Measurements from ENCODE around the gene TAB2. TPM values are rescaled to one million over a fixed set of nuclear protein-coding genes. Genes with fewer than 3 reads are reported as not detected.

TAB2 gene
- total RNA-seq, 1 experiment from 2014 or later: 56.2 TPM

DNA sequence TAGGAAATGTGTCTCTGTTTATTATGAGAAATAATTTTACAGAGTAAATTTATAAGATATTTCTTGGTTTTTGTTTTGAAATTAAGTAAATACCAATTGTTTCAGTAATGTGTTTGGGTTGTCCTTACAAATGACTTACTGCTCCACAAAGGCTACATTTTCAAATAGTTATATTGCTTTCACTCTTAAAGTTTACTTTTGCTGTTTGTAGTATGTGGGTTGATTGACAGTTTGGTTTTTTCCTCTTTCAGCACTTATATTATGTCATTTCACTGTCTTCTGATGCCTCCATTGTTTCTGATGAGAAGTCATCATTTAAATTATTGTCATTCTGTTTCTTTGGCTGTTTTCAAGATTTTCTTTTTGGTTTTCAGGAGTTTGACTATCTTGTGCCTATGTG, 47.7 kb downstream of the TAB2 start:
- H4K91ac ChIP-seq (ENCODE audit: insufficient read length, low read depth, low read length): no peak overlapping the region
- no peak overlapping the region for H2AK5ac ChIP-seq (ENCODE audit: insufficient read length, low read length)
- TF ChIP-seq, protein P1, sequence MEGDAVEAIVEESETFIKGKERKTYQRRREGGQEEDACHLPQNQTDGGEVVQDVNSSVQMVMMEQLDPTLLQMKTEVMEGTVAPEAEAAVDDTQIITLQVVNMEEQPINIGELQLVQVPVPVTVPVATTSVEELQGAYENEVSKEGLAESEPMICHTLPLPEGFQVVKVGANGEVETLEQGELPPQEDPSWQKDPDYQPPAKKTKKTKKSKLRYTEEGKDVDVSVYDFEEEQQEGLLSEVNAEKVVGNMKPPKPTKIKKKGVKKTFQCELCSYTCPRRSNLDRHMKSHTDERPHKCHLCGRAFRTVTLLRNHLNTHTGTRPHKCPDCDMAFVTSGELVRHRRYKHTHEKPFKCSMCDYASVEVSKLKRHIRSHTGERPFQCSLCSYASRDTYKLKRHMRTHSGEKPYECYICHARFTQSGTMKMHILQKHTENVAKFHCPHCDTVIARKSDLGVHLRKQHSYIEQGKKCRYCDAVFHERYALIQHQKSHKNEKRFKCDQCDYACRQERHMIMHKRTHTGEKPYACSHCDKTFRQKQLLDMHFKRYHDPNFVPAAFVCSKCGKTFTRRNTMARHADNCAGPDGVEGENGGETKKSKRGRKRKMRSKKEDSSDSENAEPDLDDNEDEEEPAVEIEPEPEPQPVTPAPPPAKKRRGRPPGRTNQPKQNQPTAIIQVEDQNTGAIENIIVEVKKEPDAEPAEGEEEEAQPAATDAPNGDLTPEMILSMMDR (conservative IDR thresholded peaks at IDR 0.05): no peak
- H3K23me2 ChIP-seq (ENCODE audit: insufficient read length, low read depth, low read length, poor library complexity, severe bottlenecking): no peaks in the 10 kb centered on the region
- Mint-ChIP-seq H3K36me3 (ENCODE audit: insufficient read depth in 1 of 3, low read depth in 3 of 3) (peaks cover 2 to 8% (median 5%) of the 10 kb centered on the region in 3 experiments; a peak in 6 of 7 replicates), H3K9me3 (no peaks in the 10 kb centered on the region), H3K27ac (no peak overlapping the region), H3K27me3 (ENCODE audit: low read depth) (no peaks in the 10 kb centered on the region), H3K4me1 (peaks cover 21 to 30% of the 10 kb centered on the region in 2 experiments), H3K4me3 (no peak overlapping the region)
- H3K4ac ChIP-seq (ENCODE audit: low read depth, low read length): no peak overlapping the region
- H2BK120ac ChIP-seq (ENCODE audit: low read depth, low read length, poor library complexity, severe bottlenecking): no peak overlapping the region
- no peak overlapping the region for H3T11ph ChIP-seq (ENCODE audit: low read length)
- H4K5ac ChIP-seq (ENCODE audit: insufficient read length, low read depth, low read length): no peak overlapping the region
- no peaks in the 10 kb centered on the region for H3K27me3 ChIP-seq (ENCODE audit: insufficient read depth, low read length)
- peaks cover 17% of the 10 kb centered on the region; the same call in 1 of the 2 replicates for H3K79me2 ChIP-seq (ENCODE audit: insufficient read depth, low read length)
- H3K9me3 ChIP-seq (ENCODE audit: control insufficient read depth, low read depth, low read length): no peaks in the 10 kb centered on the region
- H4K8ac ChIP-seq (replicated peaks; ENCODE audit: insufficient read length, low read depth, low read length): no peak overlapping the region
- H3K27ac ChIP-seq (ENCODE audit: insufficient read length, low read depth, low read length): no peak overlapping the region
- H3K79me1 ChIP-seq (ENCODE audit: insufficient read depth, low read depth, low read length, poor library complexity, severe bottlenecking): peaks cover 13% of the 10 kb centered on the region
- no peak for DNase-seq
- H2AFZ ChIP-seq (ENCODE audit: low read length): no peak overlapping the region
- H3K23ac ChIP-seq (ENCODE audit: insufficient read length, low read depth, low read length): no peak overlapping the region
- no peak overlapping the region for H2BK12ac ChIP-seq (ENCODE audit: insufficient read length, low read depth, low read length)
- H3K56ac ChIP-seq (ENCODE audit: insufficient read length, low read depth, low read length): no peak overlapping the region
- H2BK15ac ChIP-seq (ENCODE audit: low read depth, low read length): no peak overlapping the region
- peaks cover 3% of the 10 kb centered on the region; the same call in 1 of the 2 replicates for H3K4me1 ChIP-seq (ENCODE audit: insufficient read depth, low read length)
- H3K9ac ChIP-seq (ENCODE audit: extremely low read depth, insufficient read length, low read length): no peak overlapping the region
- no peak overlapping the region for H2BK5ac ChIP-seq (ENCODE audit: insufficient read length, low read length)
- no peak overlapping the region for H2BK20ac ChIP-seq (ENCODE audit: low read depth, low read length, poor library complexity, severe bottlenecking)
- no peak overlapping the region for H3K18ac ChIP-seq (ENCODE audit: insufficient read length, low read depth, low read length)
- no peaks in the 10 kb centered on the region for H4K20me1 ChIP-seq (ENCODE audit: control insufficient read depth, insufficient read depth, insufficient read length)
- H3K4me2 ChIP-seq (ENCODE audit: insufficient read depth, insufficient read length, low read length): no peak overlapping the region
- no peak overlapping the region for H3K14ac ChIP-seq (ENCODE audit: insufficient read depth, low read length)
